Aorta (tissue), 5 donors: ENCODE measurements around the gene GRK4. TPM values are rescaled to one million over a fixed set of nuclear protein-coding genes. Genes with fewer than 3 reads are reported as not detected.

Experiments used
- ATAC-seq: fragments of 200-7000 bp; cut with Tn5 transposase; one replicate; pipeline ENCODE4 v1.9.1; 2022; ENCODE audit warnings: moderate library complexity; ENCODE audit not compliant: low FRiP score
- DNase-seq, 2 donors: peaks; one replicate each; pipeline ENCODE4 v3.0.0-alpha.2; 2020
- H3K27ac ChIP-seq, 2 donors: one replicate each; pipeline ENCODE4 v1.5.1; 2013; ENCODE audit warnings: low read length in 2 of 2, mild to moderate bottlenecking in 2 of 2, moderate library complexity in 2 of 2, control low read depth in 1 of 2, inconsistent platforms in 1 of 2, low read depth in 1 of 2
- H3K27me3 ChIP-seq, 2 donors: one replicate each; pipeline ENCODE4 v1.6.1; 2013; ENCODE audit warnings: control low read depth in 1 of 2, low read length in 1 of 2, mild to moderate bottlenecking in 1 of 2, moderate library complexity in 1 of 2; ENCODE audit not compliant: insufficient read depth in 2 of 2, control insufficient read depth in 1 of 2
- H3K36me3 ChIP-seq, 2 donors: one replicate each; pipeline ENCODE4 v1.6.1; 2013; ENCODE audit warnings: control low read depth in 1 of 2, low read length in 1 of 2, mild to moderate bottlenecking in 1 of 2; ENCODE audit not compliant: insufficient read depth in 2 of 2, control insufficient read depth in 1 of 2
- H3K4me1 ChIP-seq, 2 donors: one replicate each; pipeline ENCODE4 v1.6.1; 2013; ENCODE audit warnings: low read length in 2 of 2, control low read depth in 1 of 2, mild to moderate bottlenecking in 1 of 2, moderate library complexity in 1 of 2; ENCODE audit not compliant: insufficient read depth in 2 of 2, control insufficient read depth in 1 of 2
- H3K4me3 ChIP-seq, 2 donors: one replicate each; pipeline ENCODE4 v1.5.1; 2013; ENCODE audit warnings: low read length in 2 of 2, control low read depth in 1 of 2, mild to moderate bottlenecking in 1 of 2
- H3K9me3 ChIP-seq: one replicate; pipeline ENCODE4 v1.6.1; 2013; ENCODE audit warnings: mild to moderate bottlenecking, low read length; ENCODE audit not compliant: control insufficient read depth
- WGBS, 2 donors: extraction: QIAGEN DNeasy Blood & Tissue Kit; methylation state at CpG; one replicate each; pipeline ENCODE4 v1.1.7; 2013; 5-methylcytosine and 5-hydroxymethylcytosine counted together
- intact Hi-C, 2 donors: fragments of 100-400 bp; cut with DNase I; formaldehyde crosslinking; loops; one replicate each; pipeline versions ENCODE4 v1.14.2 to v1.15.0; 2022
- polyA plus RNA-seq, 2 donors: library from polyadenylated mRNA; stranded (reverse); fragments of 200-250 nt; gene quantifications; one replicate each; pipeline ENCODE4 v1.2.3, GENCODE V29; 2013
- total RNA-seq, 2 donors: library from RNA; stranded (reverse); fragmentation: NEBNext Ultra II Directional; extraction: Animal tissue kit (Norgen Biotek cat#: 25700); gene quantifications; one replicate each; pipeline ENCODE4 v1.2.1, GENCODE V29; 2021
- donor health status: healthy with polysubstance abuse.
- donor health status: Bipolar disorder and iron deficiency.
- donor health status: DM: no; HTN: no; CAD: no.
- donor health status: DM: no; HTN: no; CAD: no.
- donor health status: DM: yes; HTN: yes; CAD: no.

The GRK4 gene
- total and polyA plus RNA-seq, 4 donors = 3.6 to 10.8 (median 7.2) TPM

DNA sequence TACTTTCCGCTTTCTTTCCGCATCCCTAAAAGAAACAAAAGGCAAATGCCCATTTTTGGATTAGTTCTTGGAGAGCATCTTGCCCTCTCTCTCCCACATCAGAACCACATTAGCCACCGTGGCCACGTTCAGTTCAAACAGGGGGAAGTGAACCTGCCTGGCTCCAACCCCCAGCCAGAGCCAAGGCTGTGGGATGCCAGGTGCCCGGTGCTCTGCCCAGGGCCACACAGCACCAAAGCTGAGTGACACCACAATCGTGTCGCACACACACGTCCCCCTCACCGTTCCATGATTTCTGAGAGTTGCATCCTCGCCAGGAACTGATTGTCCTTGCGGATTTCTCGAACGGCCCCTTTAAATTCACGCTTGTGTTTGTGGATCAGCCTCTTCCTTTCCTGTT is 24.5 kb upstream of the GRK4 start:
- Histone ChIP-seq H3K27ac (no peak overlapping the region), H3K4me1 (no peaks in the 10 kb centered on the region), H3K27me3 (no peaks in the 10 kb centered on the region), H3K36me3 (peaks cover 0 to 5% of the 10 kb centered on the region in 2 donors), H3K9me3 (no peaks in the 10 kb centered on the region), H3K4me3 (no peak overlapping the region)
- intact Hi-C loops = loop anchor here in 1 of 2 donors (10.0 kb wide), 1 partner anchor 174 kb away; no protein-coding TSS in a partner anchor
- DNase-seq (peak in 1 of 2 donors; percentile 55), ATAC-seq (no peak)
- WGBS, 2 donors = 88 to 89% methylated on average over 14 of the region's 14 CpGs

DNA sequence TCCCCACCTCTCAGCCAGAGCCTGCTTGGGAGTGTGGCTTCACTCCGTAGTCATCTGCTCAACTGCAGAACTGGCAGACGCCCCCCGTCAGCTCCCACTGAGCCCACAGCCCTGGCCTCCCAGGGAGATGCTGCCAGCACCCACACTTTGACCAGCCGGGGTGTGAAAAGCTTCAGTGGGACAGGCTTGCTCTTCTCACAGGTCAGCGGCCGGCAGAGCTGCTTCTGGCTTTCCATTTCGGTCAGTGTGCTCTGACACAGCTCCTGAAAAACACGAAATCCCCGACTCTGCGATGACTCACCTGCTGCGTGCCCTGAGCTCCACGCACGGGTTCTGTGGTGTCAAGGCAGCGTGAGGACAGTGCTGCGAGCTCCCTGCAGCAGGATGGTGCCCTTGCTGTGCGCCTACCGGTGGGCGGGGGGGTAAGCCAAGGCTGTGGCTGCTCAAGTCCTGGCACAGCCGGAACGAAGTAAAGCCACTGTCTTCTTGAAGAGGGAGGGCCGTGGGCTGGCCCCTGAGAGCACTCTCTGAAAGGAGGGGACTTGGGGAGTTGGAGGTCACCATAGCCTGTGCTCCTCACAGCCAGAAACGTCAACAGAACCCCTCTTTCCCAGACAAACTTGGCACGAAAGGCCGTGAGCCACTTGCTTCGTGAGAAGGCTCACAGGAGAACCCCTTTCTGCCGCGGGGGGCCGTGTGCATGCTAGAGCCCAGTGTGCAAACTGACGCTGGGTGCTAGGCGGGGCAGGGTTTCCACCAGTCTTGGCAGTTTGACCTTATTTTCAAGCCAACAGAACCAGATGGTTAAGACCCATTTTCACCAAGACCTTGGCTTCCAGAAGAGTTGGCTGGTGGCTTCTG is 23.8 kb upstream of the GRK4 start:
- Histone ChIP-seq H3K27me3 (no peaks in the 10 kb centered on the region), H3K27ac (no peak overlapping the region), H3K4me1 (no peaks in the 10 kb centered on the region), H3K9me3 (no peaks in the 10 kb centered on the region), H3K4me3 (no peak overlapping the region), H3K36me3 (peaks cover 0 to 5% of the 10 kb centered on the region in 2 donors)
- no peak for ATAC-seq
- intact Hi-C loops = loop anchor here in 1 of 2 donors (10.0 kb wide), 1 partner anchor 175 kb away; no protein-coding TSS in a partner anchor
- WGBS, 2 donors = 87% methylated on average over 30 of the region's 30 CpGs
- DNase-seq = peak in 1 of 2 donors; percentile 73

- H3K4me1 ChIP-seq = no peaks in the 10 kb centered on the region
- no peaks in the 10 kb centered on the region for H3K9me3 ChIP-seq
- H3K36me3 ChIP-seq = peaks cover 0 to 5% of the 10 kb centered on the region in 2 donors
- H3K4me3 ChIP-seq = no peak overlapping the region
- H3K27ac ChIP-seq = no peak overlapping the region
- H3K27me3 ChIP-seq = no peaks in the 10 kb centered on the region
- 89 to 90% methylated on average over 29 of the region's 29 CpGs for WGBS, 2 donors
- intact Hi-C loops = no loop called here
- ATAC-seq (no peak), DNase-seq (peak in 1 of 2 donors; percentile 65)
These were observed 22.9 kb upstream of the GRK4 start for GRCh38 chr4:2940267-2941137.

- 91 to 92% methylated on average over 24 of the region's 24 CpGs for WGBS, 2 donors
- Histone ChIP-seq H3K27ac (no peak overlapping the region), H3K4me1 (no peaks in the 10 kb centered on the region), H3K4me3 (no peak overlapping the region), H3K9me3 (no peaks in the 10 kb centered on the region), H3K36me3 (peaks cover 0 to 5% of the 10 kb centered on the region in 2 donors), H3K27me3 (no peaks in the 10 kb centered on the region)
- DNase-seq (peak in 1 of 2 donors; percentile 65), ATAC-seq (no peak)
- intact Hi-C loops = no loop called here
These were observed 22.0 kb upstream of the GRK4 start for GRCh38 chr4:2941138-2942036.

- Histone ChIP-seq H3K36me3 (peaks cover 0 to 6% of the 10 kb centered on the region in 2 donors), H3K4me3 (no peak overlapping the region), H3K27ac (no peak overlapping the region), H3K9me3 (no peaks in the 10 kb centered on the region), H3K27me3 (no peaks in the 10 kb centered on the region), H3K4me1 (no peaks in the 10 kb centered on the region)
- DNase-seq (no peak), ATAC-seq (no peak)
- intact Hi-C loops = no loop called here
- WGBS, 2 donors = 88 to 89% methylated on average over 21 of the region's 21 CpGs
These were observed 21.3 kb upstream of the GRK4 start for GRCh38 chr4:2942037-2942531.

GRCh38 chr4:2942532-2943363 is 20.6 kb upstream of the GRK4 start:
- DNase-seq (peak in 1 of 2 donors; percentile 70), ATAC-seq (no peak)
- no peaks in the 10 kb centered on the region for H3K27me3 ChIP-seq
- no peak overlapping the region for H3K4me3 ChIP-seq
- WGBS, 2 donors = 83 to 85% methylated on average over 30 to 31 of the region's 31 CpGs
- intact Hi-C loops = no loop called here
- H3K4me1 ChIP-seq = no peaks in the 10 kb centered on the region
- peaks cover 0 to 8% of the 10 kb centered on the region in 2 donors for H3K36me3 ChIP-seq
- no peaks in the 10 kb centered on the region for H3K9me3 ChIP-seq
- no peak overlapping the region for H3K27ac ChIP-seq

GRCh38 chr4:2943364-2944090 is 19.8 kb upstream of the GRK4 start:
- intact Hi-C loops = no loop called here
- Histone ChIP-seq H3K4me3 (no peak overlapping the region), H3K36me3 (peaks cover 0 to 10% of the 10 kb centered on the region in 2 donors), H3K9me3 (no peaks in the 10 kb centered on the region), H3K27ac (no peak overlapping the region), H3K27me3 (no peaks in the 10 kb centered on the region), H3K4me1 (no peaks in the 10 kb centered on the region)
- 87 to 90% methylated on average over 20 of the region's 20 CpGs for WGBS, 2 donors
- DNase-seq (peak in 1 of 2 donors; percentile 51), ATAC-seq (no peak)
